Body of pancreas (tissue), 4 donors: Measurements from ENCODE around the gene NKAIN2. TPM values are rescaled to one million over a fixed set of nuclear protein-coding genes. Genes with fewer than 3 reads are reported as not detected.

Experiments used
- ATAC-seq: fragments of 150-250 bp; one replicate; pipeline ENCODE4 v1.9.1; 2016
- DNase-seq, 4 donors: peaks; one replicate each; pipeline ENCODE4 v3.0.0-alpha.2; 2019
- H3K27ac ChIP-seq, 4 donors: fragments of 200-600 bp; sonication (generic); 1 replicate in 3 of 4; 2 replicates in 1 of 4; pipeline versions ENCODE4 v1.5.1 to v1.6.1; 2016 to 2019; ENCODE audit warnings: mild to moderate bottlenecking in 1 of 4, mixed read lengths in 1 of 4, moderate library complexity in 1 of 4
- H3K27me3 ChIP-seq, 2 donors: fragments of 200-600 bp; sonication (generic); one replicate each; pipeline ENCODE4 v1.6.0; 2016; ENCODE audit warnings: mild to moderate bottlenecking in 1 of 2
- H3K36me3 ChIP-seq, 2 donors: fragments of 200-600 bp; sonication (generic); replicated peaks in 1 of 2; 2 replicates each; pipeline ENCODE4 v1.5.1; 2016; ENCODE audit warnings: low read depth in 2 of 2; ENCODE audit not compliant: insufficient read depth in 1 of 2
- H3K4me1 ChIP-seq: fragments of 200-600 bp; sonication (generic); one replicate; pipeline ENCODE4 v1.6.0; 2016
- H3K4me3 ChIP-seq, 2 donors: fragments of 200-600 bp; sonication (generic); 1 replicate in 1 of 2; 2 replicates in 1 of 2; pipeline ENCODE4 v1.5.1; 2016 to 2019
- H3K9me3 ChIP-seq, 3 donors: fragments of 200-600 bp; sonication (generic); 1 replicate in 2 of 3; 2 replicates in 1 of 3; pipeline ENCODE4 v1.5.1; 2016
- POLR2A ChIP-seq, 3 donors: fragments of 450-650 bp; IDR thresholded peaks; one replicate each; pipeline ENCODE4 v1.6.1; 2016; ENCODE audit warnings: antibody characterized with exemption in 3 of 3, mild to moderate bottlenecking in 2 of 3
- WGBS, 2 donors: methylation state at CpG; one replicate each; pipeline ENCODE4 v1.1.5; 2017; 5-methylcytosine and 5-hydroxymethylcytosine counted together
- intact Hi-C: fragments of 100-400 bp; cut with DNase I; formaldehyde crosslinking; loops from one replicate; pipeline ENCODE4 v1.15.1; 2023
- total RNA-seq, 2 donors: library from RNA; depleted of rRNA; stranded (reverse); fragments of >200 nt; gene quantifications; one replicate each; pipeline ENCODE4 v1.1.0, GENCODE V29; 2016
- TF ChIP-seq, protein P1 (sequence below), 7 experiments: fragments of 450-650 bp in 4 of 7; fragments of 200-600 bp in 3 of 7; sonication (generic) in 3 of 7; IDR thresholded peaks; one replicate each; pipeline ENCODE4 v1.5.1; 2016 to 2019; ENCODE audit warnings: antibody characterized with exemption in 7 of 7

NKAIN2 gene
- total RNA-seq, 2 donors from 2014 or later: not detected

DNA sequence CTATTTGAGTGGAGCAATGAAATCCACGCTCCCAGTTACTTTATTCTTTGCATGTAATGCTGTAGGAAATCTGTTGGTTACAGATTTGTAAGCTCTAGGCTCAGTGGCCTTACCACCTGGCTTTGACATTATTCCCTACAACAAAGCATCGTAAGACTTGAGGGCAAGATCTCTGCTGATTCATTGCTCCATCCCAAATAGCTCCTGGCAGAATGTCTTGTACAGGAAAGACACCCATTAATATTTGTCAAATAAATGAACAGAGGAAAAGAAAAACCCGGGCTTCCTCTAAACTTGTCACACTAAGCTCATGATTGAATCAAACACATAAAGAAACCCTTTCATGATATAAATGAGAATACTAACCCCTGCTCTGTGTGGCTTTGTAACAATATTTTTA is 801.1 kb downstream of the NKAIN2 start:
- Histone ChIP-seq H3K4me1 (no peaks in the 10 kb centered on the region), H3K27me3 (no peaks in the 10 kb centered on the region), H3K36me3 (no peaks in the 10 kb centered on the region), H3K4me3 (no peak overlapping the region), H3K27ac (no peak overlapping the region), H3K9me3 (no peaks in the 10 kb centered on the region)
- intact Hi-C loops: no loop called here
- ATAC-seq (no peak), DNase-seq (no peak)
- 48 to 55% methylated on average over 3 of the region's 3 CpGs for WGBS, 2 donors
- TF ChIP-seq, protein P1, sequence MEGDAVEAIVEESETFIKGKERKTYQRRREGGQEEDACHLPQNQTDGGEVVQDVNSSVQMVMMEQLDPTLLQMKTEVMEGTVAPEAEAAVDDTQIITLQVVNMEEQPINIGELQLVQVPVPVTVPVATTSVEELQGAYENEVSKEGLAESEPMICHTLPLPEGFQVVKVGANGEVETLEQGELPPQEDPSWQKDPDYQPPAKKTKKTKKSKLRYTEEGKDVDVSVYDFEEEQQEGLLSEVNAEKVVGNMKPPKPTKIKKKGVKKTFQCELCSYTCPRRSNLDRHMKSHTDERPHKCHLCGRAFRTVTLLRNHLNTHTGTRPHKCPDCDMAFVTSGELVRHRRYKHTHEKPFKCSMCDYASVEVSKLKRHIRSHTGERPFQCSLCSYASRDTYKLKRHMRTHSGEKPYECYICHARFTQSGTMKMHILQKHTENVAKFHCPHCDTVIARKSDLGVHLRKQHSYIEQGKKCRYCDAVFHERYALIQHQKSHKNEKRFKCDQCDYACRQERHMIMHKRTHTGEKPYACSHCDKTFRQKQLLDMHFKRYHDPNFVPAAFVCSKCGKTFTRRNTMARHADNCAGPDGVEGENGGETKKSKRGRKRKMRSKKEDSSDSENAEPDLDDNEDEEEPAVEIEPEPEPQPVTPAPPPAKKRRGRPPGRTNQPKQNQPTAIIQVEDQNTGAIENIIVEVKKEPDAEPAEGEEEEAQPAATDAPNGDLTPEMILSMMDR (IDR thresholded peaks at IDR 0.05): no peak
- TF ChIP-seq POLR2A (IDR thresholded peaks at IDR 0.05): no peak

DNA sequence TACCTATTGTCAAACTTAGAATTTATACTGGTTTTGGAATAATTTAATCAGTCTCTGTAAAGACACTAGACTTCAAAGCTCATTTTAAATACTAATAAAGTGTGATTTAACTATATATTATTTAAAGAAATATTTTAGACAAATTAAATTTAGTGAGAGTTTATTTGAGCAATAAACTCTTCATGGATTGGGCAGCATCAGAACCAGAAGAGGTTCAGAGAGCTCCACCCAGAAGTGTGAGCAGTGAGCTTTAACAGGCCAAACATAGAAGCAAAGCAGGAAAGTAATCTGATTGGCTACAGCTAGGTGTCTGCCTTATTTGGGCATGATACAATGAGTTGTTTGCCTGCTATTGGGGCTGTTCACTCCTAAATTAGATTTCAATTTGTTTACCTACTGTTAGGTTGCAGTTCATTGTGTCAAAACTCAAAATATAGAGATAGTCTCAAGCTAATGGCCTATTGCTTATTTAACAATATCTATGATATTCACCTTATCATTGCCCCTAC is 803.5 kb downstream of the NKAIN2 start:
- TF ChIP-seq, protein P1 (IDR thresholded peaks at IDR 0.05): no peak
- no peak for TF ChIP-seq POLR2A (IDR thresholded peaks at IDR 0.05)
- intact Hi-C loops: no loop called here

DNA sequence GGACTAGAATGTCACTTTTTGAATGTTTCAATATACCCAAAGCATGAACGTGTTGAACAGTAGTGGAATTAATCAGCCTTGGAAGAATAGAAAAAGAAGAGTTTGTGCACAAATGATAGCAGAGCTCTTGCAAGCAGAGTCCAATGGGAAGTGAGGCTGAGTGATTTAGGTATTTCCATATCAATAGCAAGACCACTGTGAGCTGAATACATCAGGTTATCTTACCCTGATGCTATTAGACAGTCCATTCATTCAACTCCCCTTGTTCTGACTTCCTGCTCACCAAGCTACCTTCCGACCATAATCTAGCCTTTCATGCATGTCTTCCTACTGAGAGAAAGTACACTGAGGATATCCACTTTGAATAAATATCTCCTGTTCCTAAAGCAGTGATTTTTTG is 809.4 kb downstream of the NKAIN2 start:
- no peak for TF ChIP-seq POLR2A (IDR thresholded peaks at IDR 0.05)
- TF ChIP-seq, protein P1 (IDR thresholded peaks at IDR 0.05): no peak
- 43 to 52% methylated on average over 2 of the region's 2 CpGs for WGBS, 2 donors
- H3K27me3 ChIP-seq: no peaks in the 10 kb centered on the region
- no peaks in the 10 kb centered on the region for H3K9me3 ChIP-seq
- DNase-seq (no peak), ATAC-seq (no peak)
- no peaks in the 10 kb centered on the region for H3K36me3 ChIP-seq
- no peak overlapping the region for H3K4me3 ChIP-seq
- intact Hi-C loops: no loop called here
- H3K27ac ChIP-seq: no peak overlapping the region
- no peaks in the 10 kb centered on the region for H3K4me1 ChIP-seq

More for the DNA sequence above, 803.5 kb downstream of the NKAIN2 start:
- no peaks in the 10 kb centered on the region for H3K27me3 ChIP-seq
- no peak for DNase-seq
- no peak overlapping the region for H3K27ac ChIP-seq
- H3K9me3 ChIP-seq: no peaks in the 10 kb centered on the region
- H3K4me3 ChIP-seq: no peak overlapping the region
- no peaks in the 10 kb centered on the region for H3K36me3 ChIP-seq
- ATAC-seq: no peak
- H3K4me1 ChIP-seq: no peaks in the 10 kb centered on the region

DNA sequence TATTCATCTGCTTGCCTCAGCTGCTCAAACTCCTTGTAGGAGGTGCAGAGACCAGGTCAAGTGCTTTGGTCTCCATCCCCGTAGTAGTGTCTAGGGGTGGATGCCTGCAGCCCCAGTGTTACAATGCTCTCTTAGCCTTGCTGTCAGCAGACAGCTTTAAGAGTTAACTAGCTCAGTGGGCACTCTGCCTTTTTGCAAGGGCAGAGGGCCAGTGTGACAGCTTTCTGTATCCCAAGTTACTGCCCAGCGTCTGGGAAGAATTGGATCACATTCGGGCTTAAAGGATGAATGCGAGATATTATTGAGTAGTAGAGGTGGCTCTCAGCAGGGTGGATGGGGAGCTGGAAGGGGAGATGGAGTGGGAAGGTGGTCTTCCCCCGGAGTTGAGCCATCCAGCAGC is 818.7 kb downstream of the NKAIN2 start:
- ATAC-seq (no peak), DNase-seq (no peak)
- H3K27ac ChIP-seq: no peak overlapping the region
- no peaks in the 10 kb centered on the region for H3K9me3 ChIP-seq
- H3K27me3 ChIP-seq: no peaks in the 10 kb centered on the region
- no peak for TF ChIP-seq POLR2A (IDR thresholded peaks at IDR 0.05)
- TF ChIP-seq, protein P1 (IDR thresholded peaks at IDR 0.05): no peak
- 70 to 76% methylated on average over 5 of the region's 5 CpGs for WGBS, 2 donors
- H3K4me3 ChIP-seq: no peak overlapping the region
- H3K36me3 ChIP-seq: no peaks in the 10 kb centered on the region
- no peaks in the 10 kb centered on the region for H3K4me1 ChIP-seq
- intact Hi-C loops: no loop called here

DNA sequence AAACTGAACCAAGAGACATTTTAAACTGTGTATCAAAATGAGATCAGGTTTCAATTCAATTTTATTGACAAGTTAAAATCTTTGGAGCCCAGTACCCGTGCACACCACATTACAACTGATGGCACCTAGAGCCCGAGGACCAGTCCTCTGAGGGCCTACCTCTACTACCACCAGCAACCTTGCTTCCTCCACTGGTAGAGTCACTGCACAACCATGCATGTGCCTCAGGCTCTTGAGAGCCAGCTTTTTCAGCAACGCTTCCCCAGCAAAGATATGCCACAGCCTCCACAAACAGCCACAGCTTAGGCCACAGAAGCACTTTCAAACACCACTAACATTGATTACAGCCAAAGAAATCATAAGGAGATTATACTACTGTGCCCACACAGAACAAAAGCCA is 830.0 kb downstream of the NKAIN2 start:
- no peak overlapping the region for H3K4me3 ChIP-seq
- no peaks in the 10 kb centered on the region for H3K27me3 ChIP-seq
- no peak overlapping the region for H3K27ac ChIP-seq
- TF ChIP-seq, protein P1 (IDR thresholded peaks at IDR 0.05): no peak
- TF ChIP-seq POLR2A (IDR thresholded peaks at IDR 0.05): no peak
- intact Hi-C loops: no loop called here
- no peaks in the 10 kb centered on the region for H3K36me3 ChIP-seq
- no peaks in the 10 kb centered on the region for H3K9me3 ChIP-seq
- ATAC-seq (no peak), DNase-seq (no peak)
- H3K4me1 ChIP-seq: no peaks in the 10 kb centered on the region
- 68 to 72% methylated on average over 3 of the region's 3 CpGs for WGBS, 2 donors
